AG08395 (cell line): Measurements from ENCODE around the gene CALD1.

ENCODE experiments used
- DNase-seq: peaks from one replicate; pipeline ENCODE4 v3.0.0; 2012; ENCODE audit warnings: mixed read lengths, low spot score

Gene CALD1

GRCh38 chr7:134893920-134894319 lies 114.5 kb downstream of the CALD1 start:
- no peak for DNase-seq

GRCh38 chr7:134894928-134895327 lies 115.5 kb downstream of the CALD1 start:
- DNase-seq: no peak

GRCh38 chr7:134896073-134896472 lies 116.6 kb downstream of the CALD1 start:
- no peak for DNase-seq

GRCh38 chr7:134897936-134898335 lies 118.5 kb downstream of the CALD1 start:
- no peak for DNase-seq

- DNase-seq: no peak
Measured at GRCh38 chr7:134899729-134900128, 120.3 kb downstream of the CALD1 start.

- DNase-seq: no peak
Measured at GRCh38 chr7:134900166-134900982, 120.9 kb downstream of the CALD1 start.

- DNase-seq: no peak
Measured at GRCh38 chr7:134901389-134902020, 122.1 kb downstream of the CALD1 start.

- DNase-seq: no peak
Measured at GRCh38 chr7:134902058-134902457, 122.6 kb downstream of the CALD1 start.

- peak; percentile 38 for DNase-seq
Measured at GRCh38 chr7:134903073-134903790, 123.8 kb downstream of the CALD1 start.

- peak; percentile 79 for DNase-seq
Measured at GRCh38 chr7:134905375-134905774, 125.9 kb downstream of the CALD1 start.

GRCh38 chr7:134907000-134907399 lies 127.6 kb downstream of the CALD1 start:
- no peak for DNase-seq

- no peak for DNase-seq
Measured at GRCh38 chr7:134907639-134908038, 128.2 kb downstream of the CALD1 start.

GRCh38 chr7:134908289-134908688 lies 128.9 kb downstream of the CALD1 start:
- no peak for DNase-seq

- no peak for DNase-seq
Measured at GRCh38 chr7:134910214-134910890, 130.9 kb downstream of the CALD1 start.

GRCh38 chr7:134910968-134911367 lies 131.5 kb downstream of the CALD1 start:
- no peak for DNase-seq

GRCh38 chr7:134916171-134916883 lies 136.9 kb downstream of the CALD1 start:
- DNase-seq: no peak

- no peak for DNase-seq
Measured at GRCh38 chr7:134919240-134919641, 139.8 kb downstream of the CALD1 start.

GRCh38 chr7:134920026-134920753 lies 140.8 kb downstream of the CALD1 start:
- peak; percentile 78 for DNase-seq

GRCh38 chr7:134922720-134923704 lies 143.6 kb downstream of the CALD1 start:
- no peak for DNase-seq

- DNase-seq: no peak
Measured at GRCh38 chr7:134925766-134926165, 146.3 kb downstream of the CALD1 start.
